Vagina (tissue), 2 donors: Measurements from ENCODE around the gene TXLNA.

Source experiments
- POLR2A ChIP-seq, 2 donors: fragments of 450-650 bp; IDR thresholded peaks; one replicate each; pipeline ENCODE4 v1.6.1; 2017; ENCODE audit warnings: antibody characterized with exemption in 2 of 2, mild to moderate bottlenecking in 2 of 2, moderate library complexity in 2 of 2
- TF ChIP-seq, protein P1 (sequence below), 3 experiments: fragments of 450-650 bp in 2 of 3; fragments of 200-600 bp in 1 of 3; sonication (generic) in 1 of 3; IDR thresholded peaks; one replicate each; pipeline ENCODE4 v1.5.1; 2017 to 2019; ENCODE audit warnings: antibody characterized with exemption in 3 of 3, mild to moderate bottlenecking in 2 of 3, moderate library complexity in 2 of 3

- TF ChIP-seq, protein P1, sequence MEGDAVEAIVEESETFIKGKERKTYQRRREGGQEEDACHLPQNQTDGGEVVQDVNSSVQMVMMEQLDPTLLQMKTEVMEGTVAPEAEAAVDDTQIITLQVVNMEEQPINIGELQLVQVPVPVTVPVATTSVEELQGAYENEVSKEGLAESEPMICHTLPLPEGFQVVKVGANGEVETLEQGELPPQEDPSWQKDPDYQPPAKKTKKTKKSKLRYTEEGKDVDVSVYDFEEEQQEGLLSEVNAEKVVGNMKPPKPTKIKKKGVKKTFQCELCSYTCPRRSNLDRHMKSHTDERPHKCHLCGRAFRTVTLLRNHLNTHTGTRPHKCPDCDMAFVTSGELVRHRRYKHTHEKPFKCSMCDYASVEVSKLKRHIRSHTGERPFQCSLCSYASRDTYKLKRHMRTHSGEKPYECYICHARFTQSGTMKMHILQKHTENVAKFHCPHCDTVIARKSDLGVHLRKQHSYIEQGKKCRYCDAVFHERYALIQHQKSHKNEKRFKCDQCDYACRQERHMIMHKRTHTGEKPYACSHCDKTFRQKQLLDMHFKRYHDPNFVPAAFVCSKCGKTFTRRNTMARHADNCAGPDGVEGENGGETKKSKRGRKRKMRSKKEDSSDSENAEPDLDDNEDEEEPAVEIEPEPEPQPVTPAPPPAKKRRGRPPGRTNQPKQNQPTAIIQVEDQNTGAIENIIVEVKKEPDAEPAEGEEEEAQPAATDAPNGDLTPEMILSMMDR (IDR thresholded peaks at IDR 0.05): no peak
- TF ChIP-seq POLR2A (IDR thresholded peaks at IDR 0.05): no peak
These were observed 6.7 kb upstream of the TXLNA start for GRCh38 chr1:32172621-32173245.
